ENCODE results near the gene PPM1F.
"Not testable (repeated sequence)": the region's sequence is repeated elsewhere in the genome, so short reads cannot be mapped to it uniquely, and the experiment has no call there.

The PPM1F gene

DNA sequence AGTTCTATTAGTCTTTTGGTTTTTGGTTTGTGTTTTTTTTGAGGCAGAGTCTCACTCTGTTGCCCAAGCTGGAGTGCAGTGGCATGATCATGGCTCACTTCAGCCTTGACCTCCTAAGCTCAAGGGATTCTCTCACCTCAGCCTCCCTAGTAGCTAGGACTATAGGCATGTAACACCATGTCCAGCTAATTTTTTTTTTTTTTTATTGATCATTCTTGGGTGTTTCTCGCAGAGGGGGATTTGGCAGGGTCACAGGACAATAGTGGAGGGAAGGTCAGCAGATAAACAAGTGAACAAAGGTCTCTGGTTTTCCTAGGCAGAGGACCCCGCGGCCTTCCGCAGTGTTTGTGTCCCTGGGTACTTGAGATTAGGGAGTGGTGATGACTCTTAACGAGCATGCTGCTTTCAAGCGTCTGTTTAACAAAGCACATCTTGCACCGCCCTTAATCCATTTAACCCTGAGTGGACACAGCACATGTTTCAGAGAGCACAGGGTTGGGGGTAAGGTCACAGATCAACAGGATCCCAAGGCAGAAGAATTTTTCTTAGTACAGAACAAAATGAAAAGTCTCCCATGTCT is 69.8 kb downstream of the PPM1F start:
- not testable (repeated sequence) for DNase-seq

DNA sequence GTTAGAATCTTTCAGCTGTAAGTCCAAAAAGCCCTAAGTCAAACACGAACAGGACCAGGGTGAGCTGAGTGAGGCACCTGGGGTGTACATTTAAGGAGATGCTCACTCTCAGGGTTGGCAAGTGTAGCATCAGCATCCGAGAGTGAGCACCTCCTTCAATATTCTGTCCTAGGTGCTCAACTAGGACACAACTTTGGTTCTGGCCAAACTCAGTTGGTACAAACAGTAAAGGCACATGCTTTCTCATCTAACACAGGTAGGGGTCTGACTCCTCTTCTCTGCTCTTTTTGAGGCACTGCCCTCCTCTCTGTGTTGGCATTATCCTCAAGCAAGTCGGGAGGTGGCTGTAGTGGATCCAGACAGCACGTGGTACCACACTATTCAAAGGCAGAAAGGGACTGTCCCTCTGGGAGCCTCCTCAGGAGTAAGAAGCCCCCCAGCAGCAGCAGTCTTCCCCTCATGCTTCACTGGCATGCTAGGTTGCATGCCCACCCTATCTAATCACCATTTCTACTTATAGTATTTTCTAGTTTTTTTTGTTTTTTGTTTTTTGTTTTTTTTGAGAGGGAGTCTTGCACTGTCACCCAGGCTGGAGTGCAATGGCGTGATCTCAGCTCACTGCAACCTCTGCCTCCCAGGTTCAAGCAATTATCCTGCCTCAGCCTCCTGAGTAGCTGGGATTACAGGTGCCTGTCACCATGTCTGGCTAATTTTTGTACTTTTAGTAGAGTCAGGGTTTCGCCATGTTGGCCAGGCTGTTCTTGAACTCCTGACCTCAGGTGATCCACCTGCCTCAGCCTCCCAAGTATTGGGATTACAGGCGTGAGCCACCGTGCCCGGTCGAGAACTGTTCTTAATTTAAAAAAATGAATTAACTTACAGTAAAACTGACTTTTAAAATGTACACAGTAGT is 70.6 kb downstream of the PPM1F start:
- no peak for DNase-seq

- no peak for DNase-seq
These were observed 76.0 kb downstream of the PPM1F start for GRCh38 chr22:21876486-21877176.

DNA sequence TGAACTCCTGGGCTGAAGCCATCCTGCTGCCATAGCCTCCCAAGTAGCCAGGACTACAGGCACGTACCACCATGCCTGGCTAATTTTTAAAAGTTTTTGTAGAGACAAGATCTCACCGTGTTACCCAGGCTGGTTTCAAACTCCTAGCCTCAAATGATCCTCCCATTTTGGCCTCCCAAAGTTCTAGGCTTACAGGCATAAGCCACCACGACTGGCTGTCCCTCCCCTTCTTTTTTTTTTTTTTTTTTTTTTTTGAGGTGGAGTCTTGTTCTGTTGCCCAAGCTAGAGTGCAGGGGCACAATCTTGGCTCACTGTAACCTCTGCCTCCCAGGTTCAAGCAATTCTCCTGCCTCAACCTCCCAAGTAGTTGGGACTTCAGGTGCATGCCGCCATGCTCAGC is 77.7 kb downstream of the PPM1F start:
- DNase-seq: not testable (repeated sequence)

- no peak for DNase-seq
These were observed 79.0 kb downstream of the PPM1F start for GRCh38 chr22:21873619-21874018.

GRCh38 chr22:21872741-21873140 is 79.9 kb downstream of the PPM1F start:
- DNase-seq: not testable (repeated sequence)

Data from 8988T (cell line).